NCI-H2029 (cell line): ENCODE results near the gene KLHL25.
A peak's percentile ranks its signal among the peaks of the same experiment; 100 is the strongest.
"Not testable (repeated sequence)": the region's sequence is repeated elsewhere in the genome, so short reads cannot be mapped to it uniquely, and the experiment has no call there.

ENCODE experiments used
- DNase-seq: peaks from one replicate; lab custom pipeline; 2025; lab: John Stamatoyannopoulos, UW

KLHL25 gene, protein sequence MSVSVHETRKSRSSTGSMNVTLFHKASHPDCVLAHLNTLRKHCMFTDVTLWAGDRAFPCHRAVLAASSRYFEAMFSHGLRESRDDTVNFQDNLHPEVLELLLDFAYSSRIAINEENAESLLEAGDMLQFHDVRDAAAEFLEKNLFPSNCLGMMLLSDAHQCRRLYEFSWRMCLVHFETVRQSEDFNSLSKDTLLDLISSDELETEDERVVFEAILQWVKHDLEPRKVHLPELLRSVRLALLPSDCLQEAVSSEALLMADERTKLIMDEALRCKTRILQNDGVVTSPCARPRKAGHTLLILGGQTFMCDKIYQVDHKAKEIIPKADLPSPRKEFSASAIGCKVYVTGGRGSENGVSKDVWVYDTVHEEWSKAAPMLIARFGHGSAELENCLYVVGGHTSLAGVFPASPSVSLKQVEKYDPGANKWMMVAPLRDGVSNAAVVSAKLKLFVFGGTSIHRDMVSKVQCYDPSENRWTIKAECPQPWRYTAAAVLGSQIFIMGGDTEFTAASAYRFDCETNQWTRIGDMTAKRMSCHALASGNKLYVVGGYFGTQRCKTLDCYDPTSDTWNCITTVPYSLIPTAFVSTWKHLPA

GRCh38 chr15:85794598-85795336, at the start of gene KLHL25:
KLHL25 (minus strand) TSS chr15:85794925; CDS start chr15:85769810, 25,115 bp downstream.
- DNase-seq, result peak; percentile 71

DNA sequence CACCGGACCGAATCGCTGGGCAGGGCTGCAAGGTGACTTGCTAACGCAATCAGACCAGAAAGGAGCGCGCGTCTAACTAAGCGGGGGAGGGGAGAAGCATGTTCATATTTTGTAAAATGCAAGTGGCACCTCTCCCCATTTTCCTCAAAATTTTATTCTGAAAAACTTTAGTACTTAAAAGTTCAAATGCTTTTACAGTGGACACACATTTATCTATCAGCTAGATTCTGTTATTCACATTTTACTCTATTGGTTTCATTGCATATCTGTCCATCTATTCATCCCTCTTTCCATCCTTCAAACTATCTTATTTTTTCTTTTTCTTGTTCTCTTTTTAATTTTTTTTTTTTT, 46.1 kb upstream of the KLHL25 start:
- DNase-seq, result no peak

DNA sequence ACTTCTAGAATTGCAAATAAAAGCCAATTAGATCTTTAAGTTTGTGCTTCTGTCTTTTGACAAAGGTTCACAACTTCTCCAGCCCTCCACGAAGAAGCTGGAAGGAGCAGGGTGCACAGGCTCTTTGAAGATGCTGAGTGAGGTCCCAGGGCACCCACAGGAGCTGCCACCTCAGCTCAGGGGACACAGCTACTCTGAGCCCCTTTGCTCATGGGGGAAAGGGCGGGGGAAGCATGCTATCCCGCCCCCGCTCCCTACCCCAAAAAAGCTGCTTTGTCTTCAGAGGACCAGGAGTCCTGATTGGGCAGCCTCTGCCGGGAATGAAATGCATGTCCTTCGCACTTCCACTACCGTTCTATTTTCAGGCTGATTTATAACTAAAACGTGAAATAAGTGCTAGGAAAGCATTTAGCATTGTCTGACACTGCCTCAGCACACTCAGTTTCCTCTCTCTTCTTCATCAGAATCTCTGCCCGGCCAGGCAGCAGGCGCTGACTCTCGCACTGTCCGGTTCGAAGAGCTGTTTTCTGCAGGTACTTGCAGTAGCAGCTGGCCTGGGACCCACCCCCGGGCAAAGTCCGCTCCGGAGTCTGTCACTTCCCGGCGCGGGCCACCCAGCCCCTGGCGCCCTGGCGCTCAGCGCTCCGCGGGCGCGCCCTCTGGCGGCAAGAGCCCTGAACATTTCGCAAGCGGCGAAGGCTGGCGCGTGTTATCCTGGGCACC, 45.5 kb upstream of the KLHL25 start:
- DNase-seq, result peak; percentile 43

- no peak for DNase-seq
Observed at GRCh38 chr15:85839643-85840042, 44.9 kb upstream of the KLHL25 start.

DNA sequence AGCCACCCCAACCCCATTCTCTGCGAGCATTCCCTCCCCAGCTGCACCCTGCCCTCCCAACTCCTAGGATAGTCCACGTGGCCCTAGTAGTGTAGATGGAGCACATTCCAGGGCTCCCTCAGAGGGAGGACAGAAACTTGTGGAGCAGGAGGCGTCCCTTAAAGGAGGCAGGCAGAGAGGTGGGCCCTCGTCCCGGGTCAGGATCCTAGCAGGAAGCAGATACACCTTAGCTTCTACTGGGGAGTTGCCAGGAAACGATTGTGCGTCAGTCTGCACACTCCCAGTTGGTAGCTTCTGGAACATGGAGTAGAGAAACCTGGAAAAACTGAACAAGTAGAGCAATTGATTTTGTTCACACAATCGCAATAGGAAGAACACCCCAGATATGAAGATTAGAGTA, 43.9 kb upstream of the KLHL25 start:
- no peak for DNase-seq

GRCh38 chr15:85837881-85838280, 43.2 kb upstream of the KLHL25 start:
- no peak for DNase-seq

GRCh38 chr15:85837011-85837433, 42.3 kb upstream of the KLHL25 start:
- DNase-seq, result no peak

- no peak for DNase-seq
Observed at GRCh38 chr15:85834651-85835050, 39.9 kb upstream of the KLHL25 start.

DNA sequence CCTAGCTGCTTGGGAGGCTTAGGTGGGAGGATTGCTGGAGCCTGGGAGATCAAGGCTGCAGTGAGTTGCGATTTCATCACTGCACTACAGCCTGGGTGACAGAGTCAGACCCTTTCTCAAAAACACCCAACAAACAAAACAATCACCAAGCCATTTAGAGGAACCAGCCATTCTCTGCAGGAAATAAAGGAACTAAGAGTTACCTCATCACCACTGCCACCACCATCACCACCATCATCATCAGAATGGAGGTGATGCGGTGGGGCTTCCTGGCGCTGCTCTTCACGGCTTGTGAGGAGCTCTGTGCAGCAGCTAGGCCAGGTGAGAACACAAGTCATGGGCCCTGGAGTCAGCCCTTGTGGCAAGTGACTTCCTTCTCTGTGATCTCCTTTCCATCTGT, 37.7 kb upstream of the KLHL25 start:
- DNase-seq, result no peak

- DNase-seq, result no peak
Observed at GRCh38 chr15:85831415-85832113, 36.8 kb upstream of the KLHL25 start.

DNA sequence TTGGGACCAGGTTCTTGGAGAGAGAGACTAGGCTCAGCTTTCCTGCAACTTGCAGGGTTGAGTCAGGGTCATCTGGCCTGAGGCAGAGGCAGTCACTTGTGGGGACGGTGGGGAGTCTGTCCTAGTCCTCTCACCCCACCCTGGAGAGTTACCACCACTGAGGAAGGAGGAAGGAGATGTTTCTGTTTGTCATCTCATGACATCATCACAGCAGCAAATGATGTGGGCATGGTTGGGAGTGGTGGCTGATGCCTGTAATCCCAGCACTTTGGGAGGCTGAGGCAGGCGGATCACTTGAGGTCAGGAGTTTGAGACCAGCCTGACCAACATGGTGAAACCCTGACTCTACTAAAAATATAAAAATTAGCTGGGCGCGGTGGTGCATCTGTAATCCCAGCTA, 35.0 kb upstream of the KLHL25 start:
- not testable (repeated sequence) for DNase-seq

DNA sequence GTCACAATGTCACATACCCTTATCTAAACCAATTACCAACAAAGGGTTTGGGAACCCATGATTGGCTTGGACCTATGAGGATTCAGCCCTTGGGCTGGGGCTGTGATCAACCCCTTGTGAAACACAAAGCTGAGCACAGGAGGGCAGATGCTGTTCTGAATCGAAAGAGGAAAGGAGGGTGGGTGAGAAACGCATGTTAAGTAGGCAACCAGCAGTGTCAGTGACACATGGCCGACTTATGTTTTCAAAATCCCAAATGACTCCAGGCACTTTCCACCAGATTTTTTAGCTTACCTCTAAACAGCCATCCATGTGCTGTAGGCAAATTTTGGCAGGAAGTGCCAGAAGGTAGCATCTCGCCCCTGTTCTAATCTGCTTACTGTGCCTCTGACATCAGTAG, 34.1 kb upstream of the KLHL25 start:
- no peak for DNase-seq

DNA sequence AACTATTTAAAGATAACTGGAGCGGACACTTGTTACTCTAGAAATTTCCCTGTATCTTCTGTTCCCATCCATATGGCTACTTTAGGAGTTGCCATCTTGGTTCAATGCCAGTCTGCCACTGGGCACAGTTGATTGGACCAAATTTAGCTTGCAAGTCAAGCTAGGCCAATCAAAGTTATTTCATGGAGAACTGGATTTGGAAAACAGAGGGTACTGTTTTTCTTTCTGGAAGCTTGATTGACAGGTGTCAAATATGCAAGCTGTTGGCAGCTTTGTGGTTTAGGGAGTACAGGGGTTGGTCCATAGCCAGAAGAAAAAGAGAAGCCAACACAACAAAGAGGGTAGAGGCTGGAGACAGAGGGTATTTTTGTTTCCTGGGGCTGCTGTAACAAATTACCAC, 33.4 kb upstream of the KLHL25 start:
- DNase-seq, result no peak

GRCh38 chr15:85826756-85827515, 32.2 kb upstream of the KLHL25 start:
- DNase-seq, result no peak

DNA sequence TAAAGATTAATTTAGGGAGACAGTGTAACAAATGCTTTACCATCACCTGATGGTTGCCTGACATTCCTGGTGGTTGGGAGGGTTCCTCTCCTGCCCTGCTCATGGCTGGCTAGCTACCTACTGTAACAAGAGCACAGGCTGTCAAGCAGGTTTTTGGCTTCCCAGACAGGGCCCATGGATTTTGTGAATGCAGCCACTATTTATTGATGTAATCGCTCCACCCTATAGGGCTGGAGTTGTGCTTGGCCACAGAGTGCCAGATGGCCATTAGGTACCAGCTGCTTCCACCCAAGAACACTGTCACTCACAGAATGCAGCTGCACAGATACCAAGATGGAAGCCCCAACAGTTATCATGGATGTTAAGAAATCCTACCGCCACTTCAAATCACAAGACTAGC, 31.0 kb upstream of the KLHL25 start:
- no peak for DNase-seq

DNA sequence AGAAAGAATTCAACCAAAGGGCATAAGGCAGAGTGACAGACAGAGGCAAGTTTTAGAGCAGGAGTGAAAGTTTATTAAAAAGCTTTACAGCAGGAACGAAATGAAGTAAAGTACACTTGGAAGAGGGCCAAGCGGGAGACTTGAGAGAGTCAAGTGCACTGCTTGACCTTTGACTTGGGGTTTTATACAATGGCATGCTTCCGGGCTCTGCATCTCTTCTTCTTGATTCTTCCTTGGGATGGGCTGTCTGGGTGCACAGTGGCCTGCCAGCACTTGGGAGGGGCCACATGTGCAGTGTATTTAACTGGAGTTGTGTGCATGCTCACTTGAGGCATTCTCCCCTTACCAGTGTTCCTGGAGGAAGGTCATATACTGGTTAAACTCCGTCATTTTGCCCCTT, 30.4 kb upstream of the KLHL25 start:
- no peak for DNase-seq

DNA sequence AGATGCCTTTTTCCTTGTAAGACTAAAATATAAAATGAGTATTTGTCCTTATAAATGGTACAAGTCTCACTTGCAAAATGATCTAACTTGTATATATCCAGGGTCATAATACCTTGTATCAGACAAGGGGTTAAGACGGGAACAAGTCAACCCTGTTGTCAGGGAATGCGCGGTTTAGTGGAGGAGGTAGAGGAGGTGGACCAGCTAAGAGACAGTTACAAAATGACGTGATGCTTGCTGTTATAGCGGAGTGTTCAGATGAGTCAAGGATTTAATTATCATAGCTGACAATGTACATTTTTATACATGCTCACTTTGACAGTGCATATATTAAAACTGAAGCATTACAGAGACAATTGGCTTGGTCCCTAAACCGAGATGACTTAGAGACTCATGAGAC, 26.8 kb upstream of the KLHL25 start:
- DNase-seq, result no peak

GRCh38 chr15:85819938-85820337, 25.2 kb upstream of the KLHL25 start:
- DNase-seq, result no peak

DNA sequence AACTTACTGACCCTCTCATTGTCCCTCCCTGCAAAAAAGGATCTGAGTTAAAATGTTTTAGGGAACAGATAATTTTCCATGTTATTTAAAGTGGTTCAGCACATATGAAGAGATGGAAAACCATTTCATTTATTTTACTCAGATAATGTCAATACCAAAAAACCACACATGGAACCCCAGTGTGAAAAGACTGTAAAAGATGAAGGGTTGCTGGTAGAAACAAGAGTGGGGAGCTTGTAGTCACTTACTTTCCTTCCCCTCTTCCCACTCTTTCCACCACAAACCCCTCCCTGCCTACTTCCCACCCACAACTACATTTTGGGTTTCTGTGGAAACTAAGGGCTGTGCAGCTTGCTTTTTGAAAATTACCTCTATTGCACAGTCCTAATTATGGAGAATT, 18.5 kb upstream of the KLHL25 start:
- no peak for DNase-seq

- DNase-seq, result no peak
Observed at GRCh38 chr15:85810075-85810474, 15.3 kb upstream of the KLHL25 start.

DNA sequence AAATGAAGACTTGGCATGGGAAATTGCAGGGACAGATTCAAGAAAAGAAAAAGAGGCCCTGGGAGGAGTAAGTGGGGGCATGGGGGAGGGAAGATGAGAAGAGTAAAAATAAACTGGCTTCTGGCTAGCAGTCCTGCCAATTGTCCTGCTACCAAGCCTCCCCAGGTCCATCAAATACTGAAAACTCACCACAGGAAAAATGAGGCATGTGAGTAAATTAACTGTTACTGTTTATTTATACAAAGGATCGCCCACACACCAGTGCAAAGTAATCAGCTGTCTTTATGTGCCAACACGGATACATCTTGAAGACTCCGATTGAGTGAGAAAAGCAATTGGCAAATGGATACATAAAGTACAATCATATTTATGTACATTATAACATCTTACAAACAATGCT, 10.7 kb upstream of the KLHL25 start:
- DNase-seq, result no peak
